Dermis blood vessel endothelial cell (primary cell): ENCODE data around the gene ZCCHC8. TPM values are rescaled to one million over a fixed set of nuclear protein-coding genes. Genes with fewer than 3 reads are reported as not detected.

Source experiments
- DNase-seq: peaks from one replicate; pipeline ENCODE4 v3.0.0; 2010
- total RNA-seq: library from RNA; depleted of rRNA; stranded (reverse); fragments of >200 nt; gene quantifications from 2 replicates; pipeline ENCODE4 v1.2.3, GENCODE V29; 2014

The ZCCHC8 gene
- total RNA-seq, 1 donor from 2014 or later = 20.1 TPM

DNA sequence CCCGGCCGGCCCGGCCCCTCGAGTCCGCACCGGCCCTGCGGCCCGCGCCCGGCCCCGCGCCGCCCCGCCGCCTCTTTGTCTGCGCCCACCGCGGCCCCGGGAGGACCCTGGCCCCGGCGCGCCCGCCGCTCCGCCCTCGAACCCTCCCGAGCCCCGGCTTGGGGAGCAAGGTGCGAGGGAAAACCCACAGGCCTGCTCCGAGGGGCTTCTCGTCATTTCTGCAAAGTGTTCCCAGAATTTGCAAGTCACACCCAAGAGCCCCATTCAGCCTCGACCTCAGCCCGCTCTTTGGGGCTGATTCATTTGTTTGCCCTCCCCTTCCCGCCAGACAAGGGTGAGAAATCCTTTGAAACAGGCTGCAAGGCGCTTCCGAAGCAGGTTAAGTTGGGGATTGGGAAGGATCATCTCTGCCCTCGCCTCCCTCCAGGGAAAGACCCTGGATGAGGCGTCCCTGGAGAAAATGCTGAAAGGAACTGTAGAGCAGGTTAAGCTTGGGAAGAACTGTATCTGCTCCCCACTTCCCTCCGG, 77.9 kb downstream of the ZCCHC8 start:
- peak; percentile 56 for DNase-seq

DNA sequence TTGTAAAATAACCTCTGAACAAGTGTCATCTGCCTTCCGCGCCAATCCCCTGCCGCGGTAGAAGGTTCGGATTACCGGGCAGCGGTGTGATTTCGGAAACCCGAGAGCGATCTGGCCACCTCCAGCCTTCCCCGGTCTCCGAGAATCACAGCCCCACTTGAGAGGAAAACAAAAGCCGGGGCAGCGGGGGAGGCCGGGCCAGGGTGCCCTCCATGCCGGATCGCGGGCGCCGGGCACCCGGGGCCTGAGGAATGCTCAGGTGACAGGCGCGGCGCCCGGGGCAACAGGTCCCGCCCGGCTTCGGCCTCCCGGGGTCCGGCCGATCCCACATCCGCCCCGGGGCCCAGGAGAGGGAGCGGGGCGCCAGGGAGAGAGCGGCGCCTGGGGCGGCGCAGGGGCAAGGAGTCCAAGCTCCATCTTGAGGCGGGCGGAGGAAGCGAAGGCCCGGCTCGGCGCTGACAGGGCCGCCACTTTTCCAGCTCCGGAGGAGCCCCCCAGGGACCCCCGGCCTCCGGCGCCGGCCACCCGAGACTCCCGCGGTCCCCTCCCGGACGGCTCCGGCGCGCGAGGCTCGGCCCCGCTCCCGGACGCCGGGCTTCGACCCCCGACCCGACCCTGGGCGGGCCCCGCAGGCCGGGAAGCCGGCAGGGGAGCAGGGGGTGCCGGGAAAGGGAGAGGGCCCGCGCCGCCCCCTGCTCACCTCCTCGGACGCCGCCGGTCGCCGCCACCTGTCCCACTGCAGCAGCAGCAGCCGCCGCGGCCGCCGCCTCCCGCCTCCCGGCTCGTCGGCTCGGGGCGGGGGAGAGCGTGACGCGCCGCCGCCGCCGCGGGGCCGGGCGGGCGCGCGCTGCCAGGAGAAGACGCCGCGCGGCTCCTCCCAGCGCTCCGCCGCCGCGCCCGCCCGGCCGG, 78.7 kb downstream of the ZCCHC8 start, which contains the start of gene CLIP1:
TSS of gene CLIP1 (minus strand) at position 849 of the 909 bp plus-strand sequence. CDS start 42,217 bp downstream, outside the sequence.
- DNase-seq = peak; percentile 73

Other genes with a start within 250 kb of the ZCCHC8 start
- gene VPS33A, start 234.4 kb downstream of the ZCCHC8 start, total RNA-seq = 22.1 and 29.0 TPM in 2 replicates
- 49.5 and 51.1 TPM in 2 replicates for gene CLIP1, start 78.3 kb downstream of the ZCCHC8 start, total RNA-seq
- 49.4 and 49.5 TPM in 2 replicates for gene RSRC2, start 26.0 kb upstream of the ZCCHC8 start, total RNA-seq
- 24.5 and 40.2 TPM in 2 replicates for gene KNTC1, start 26.3 kb upstream of the ZCCHC8 start, total RNA-seq
- gene HCAR2, start 202.4 kb upstream of the ZCCHC8 start, total RNA-seq = not detected in 2 replicates
- gene HCAR3, start 215.9 kb upstream of the ZCCHC8 start, total RNA-seq = not detected in 2 replicates
- 0.05 TPM in 1 of 2 replicates, not detected in the other for gene HCAR1, start 229.9 kb upstream of the ZCCHC8 start, total RNA-seq